Fibroblast of mammary gland (primary cell): ENCODE results near the gene SURF4.

Source experiments
- DNase-seq: peaks from one replicate; pipeline ENCODE4 v3.0.0-alpha.2; 2010; ENCODE audit warnings: low read depth
- H3K4me3 ChIP-seq: 2 replicates; pipeline ENCODE4 v1.5.1; 2011; ENCODE audit warnings: low read depth, mild to moderate bottlenecking, low read length, moderate library complexity; ENCODE audit not compliant: control insufficient read depth
- TF ChIP-seq, protein P1 (sequence below): conservative IDR thresholded peaks from 2 replicates; pipeline ENCODE4 v1.5.1; 2011; ENCODE audit warnings: low read depth, low read length, inconsistent platforms; ENCODE audit not compliant: control insufficient read depth, insufficient read depth

SURF4 gene

DNA sequence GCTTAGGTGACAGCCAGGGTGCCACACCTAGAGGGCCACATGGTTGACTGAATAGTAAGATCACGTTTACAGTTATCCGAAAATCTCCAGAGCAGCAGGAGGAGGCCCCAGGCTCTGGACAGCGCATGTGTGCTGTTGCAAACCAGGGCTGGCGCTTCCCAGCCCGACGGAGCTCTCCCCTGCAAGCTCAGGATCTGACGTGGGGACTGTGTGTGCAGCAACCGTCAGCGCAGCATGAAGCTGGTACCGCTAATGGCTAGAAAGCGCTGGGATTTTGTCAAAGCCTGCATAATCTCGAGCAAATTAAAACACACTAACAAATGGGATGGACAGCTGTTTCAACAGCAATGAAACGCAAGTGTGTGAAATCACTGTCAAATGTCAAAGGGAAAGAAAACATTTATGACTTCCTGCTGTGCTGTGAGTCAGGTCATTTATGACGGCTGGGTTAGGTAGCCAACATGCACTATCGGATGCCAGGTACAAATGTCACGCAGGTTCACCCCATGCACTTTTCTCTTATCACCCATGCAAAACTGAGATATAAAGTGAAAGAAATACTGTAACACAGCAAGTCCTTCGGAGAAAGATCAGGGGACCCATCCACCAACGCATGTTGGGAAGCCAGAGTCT, 7.5 kb downstream of the SURF4 start:
- TF ChIP-seq, protein P1, sequence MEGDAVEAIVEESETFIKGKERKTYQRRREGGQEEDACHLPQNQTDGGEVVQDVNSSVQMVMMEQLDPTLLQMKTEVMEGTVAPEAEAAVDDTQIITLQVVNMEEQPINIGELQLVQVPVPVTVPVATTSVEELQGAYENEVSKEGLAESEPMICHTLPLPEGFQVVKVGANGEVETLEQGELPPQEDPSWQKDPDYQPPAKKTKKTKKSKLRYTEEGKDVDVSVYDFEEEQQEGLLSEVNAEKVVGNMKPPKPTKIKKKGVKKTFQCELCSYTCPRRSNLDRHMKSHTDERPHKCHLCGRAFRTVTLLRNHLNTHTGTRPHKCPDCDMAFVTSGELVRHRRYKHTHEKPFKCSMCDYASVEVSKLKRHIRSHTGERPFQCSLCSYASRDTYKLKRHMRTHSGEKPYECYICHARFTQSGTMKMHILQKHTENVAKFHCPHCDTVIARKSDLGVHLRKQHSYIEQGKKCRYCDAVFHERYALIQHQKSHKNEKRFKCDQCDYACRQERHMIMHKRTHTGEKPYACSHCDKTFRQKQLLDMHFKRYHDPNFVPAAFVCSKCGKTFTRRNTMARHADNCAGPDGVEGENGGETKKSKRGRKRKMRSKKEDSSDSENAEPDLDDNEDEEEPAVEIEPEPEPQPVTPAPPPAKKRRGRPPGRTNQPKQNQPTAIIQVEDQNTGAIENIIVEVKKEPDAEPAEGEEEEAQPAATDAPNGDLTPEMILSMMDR = no peak
- H3K4me3 ChIP-seq = no peak overlapping the region
- peak; percentile 50 for DNase-seq

DNA sequence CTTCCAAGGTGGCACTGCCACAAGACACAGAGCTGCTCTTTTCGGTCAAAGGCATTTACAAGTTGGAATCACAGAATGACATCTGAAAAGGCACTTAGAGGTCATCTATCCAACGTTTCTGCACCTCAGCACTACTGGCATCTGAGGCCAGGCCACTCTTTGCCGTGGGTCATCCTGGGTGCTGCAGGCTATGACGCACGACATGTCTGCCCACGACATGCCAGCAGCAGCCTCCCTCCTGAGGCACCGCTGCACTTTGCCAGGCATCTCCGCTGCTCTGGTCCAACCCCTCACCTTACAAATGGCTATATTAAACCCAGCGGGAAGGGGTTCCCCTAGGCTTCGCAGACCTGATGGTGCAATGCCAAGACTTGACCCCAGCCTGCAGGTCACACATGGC, 8.1 kb downstream of the SURF4 start:
- no peak overlapping the region for H3K4me3 ChIP-seq
- TF ChIP-seq, protein P1 = no peak
- no peak for DNase-seq

DNA sequence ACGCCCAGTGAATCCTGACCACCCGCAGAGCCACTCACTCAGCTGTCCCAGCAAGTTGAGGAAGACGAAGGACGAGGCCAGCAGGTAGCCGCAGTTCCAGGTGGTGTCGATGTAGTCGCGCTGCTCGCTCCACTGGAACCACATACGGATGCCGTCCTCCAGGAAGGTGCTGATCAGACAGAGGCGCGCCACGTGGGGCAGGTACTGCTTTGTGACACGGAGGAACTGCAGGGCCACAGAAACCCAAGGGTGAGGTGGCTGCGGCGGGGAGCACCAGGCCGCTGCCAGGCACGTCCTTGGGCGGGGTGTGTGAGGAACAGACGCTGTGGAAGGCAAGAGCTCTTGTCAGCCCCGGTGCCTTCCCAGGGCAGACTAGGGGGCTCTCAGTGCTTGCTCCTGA, 8.6 kb downstream of the SURF4 start:
- TF ChIP-seq, protein P1 = no peak
- DNase-seq = no peak
- no peak overlapping the region for H3K4me3 ChIP-seq

- TF ChIP-seq, protein P1 = no peak
- no peak for DNase-seq
- H3K4me3 ChIP-seq = no peak overlapping the region
These were observed 9.4 kb downstream of the SURF4 start for GRCh38 chr9:133366435-133366834.

GRCh38 chr9:133362359-133363044, 13.4 kb downstream of the SURF4 start:
- TF ChIP-seq, protein P1 = no peak
- DNase-seq = peak; percentile 49
- H3K4me3 ChIP-seq = no peak overlapping the region

DNA sequence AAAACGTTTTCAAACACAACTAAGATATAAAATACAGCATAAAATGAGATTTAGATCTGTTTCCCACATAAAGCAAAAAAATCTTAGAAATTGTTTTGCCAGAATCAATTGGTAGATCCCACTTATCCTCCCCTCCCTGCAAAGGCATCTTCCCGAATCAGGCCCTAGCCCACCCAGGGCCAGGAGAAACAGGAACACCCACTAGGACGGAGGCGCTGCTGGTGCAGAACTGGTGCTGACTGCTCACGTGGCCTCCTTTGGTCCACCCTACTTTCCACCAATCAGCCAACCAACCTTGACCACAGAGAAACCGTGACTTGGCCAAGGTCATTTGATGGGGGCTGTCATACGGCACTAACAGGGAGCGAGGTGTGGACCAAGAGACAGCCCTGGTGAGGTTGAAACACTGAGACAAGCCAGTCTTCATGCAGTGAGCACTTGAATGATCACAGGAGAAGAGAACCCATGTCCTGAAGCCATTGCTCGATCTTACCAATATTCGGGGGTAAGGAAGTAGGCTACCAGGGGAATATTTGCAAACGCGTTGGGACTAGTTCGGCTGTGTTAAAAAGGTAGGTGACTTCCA, 14.3 kb downstream of the SURF4 start:
- TF ChIP-seq, protein P1 = no peak
- no peak overlapping the region for H3K4me3 ChIP-seq
- DNase-seq = no peak
